Activated CD4-positive, alpha-beta T cell treated with anti-CD3 and anti-CD28 coated beads for 1 hour (primary cell): ENCODE measurements around the gene ACP4.
"Not testable (repeated sequence)": the region's sequence is repeated elsewhere in the genome, so short reads cannot be mapped to it uniquely, and the experiment has no call there.

Experiments
- DNase-seq: peaks from one replicate; pipeline ENCODE4 v3.0.0-alpha.2; 2020

ACP4 gene

GRCh38 chr19:50790396-50790795 is at the start of gene ACP4:
Gene ACP4, plus strand, starts transcription at chr19:50790415. Its CDS starts 0 bp downstream, at chr19:50790415.
- DNase-seq: no peak

- no peak for DNase-seq
These were observed 48.9 kb upstream of the ACP4 start for GRCh38 chr19:50741179-50741933.

GRCh38 chr19:50743537-50743936 is 46.7 kb upstream of the ACP4 start:
- no peak for DNase-seq

GRCh38 chr19:50745221-50745620 is 45.0 kb upstream of the ACP4 start:
- no peak for DNase-seq

GRCh38 chr19:50747141-50747540 is 43.1 kb upstream of the ACP4 start:
- not testable (repeated sequence) for DNase-seq

- no peak for DNase-seq
These were observed 40.7 kb upstream of the ACP4 start for GRCh38 chr19:50749490-50749889.

- no peak for DNase-seq
These were observed 40.2 kb upstream of the ACP4 start for GRCh38 chr19:50750010-50750409.

GRCh38 chr19:50753879-50754278 is 36.3 kb upstream of the ACP4 start:
- DNase-seq: no peak

- not testable (repeated sequence) for DNase-seq
These were observed 34.0 kb upstream of the ACP4 start for GRCh38 chr19:50756244-50756643.

- not testable (repeated sequence) for DNase-seq
These were observed 32.6 kb upstream of the ACP4 start for GRCh38 chr19:50757624-50758023.

- not testable (repeated sequence) for DNase-seq
These were observed 31.1 kb upstream of the ACP4 start for GRCh38 chr19:50759076-50759475.

- no peak for DNase-seq
These were observed 30.3 kb upstream of the ACP4 start for GRCh38 chr19:50759886-50760285.

GRCh38 chr19:50761501-50761900 is 28.7 kb upstream of the ACP4 start:
- DNase-seq: not testable (repeated sequence)

- not testable (repeated sequence) for DNase-seq
These were observed 26.7 kb upstream of the ACP4 start for GRCh38 chr19:50763521-50763920.

- no peak for DNase-seq
These were observed 25.8 kb upstream of the ACP4 start for GRCh38 chr19:50764409-50764808.

- DNase-seq: not testable (repeated sequence)
These were observed 23.5 kb upstream of the ACP4 start for GRCh38 chr19:50766746-50767145.

GRCh38 chr19:50767263-50767662 is 23.0 kb upstream of the ACP4 start:
- DNase-seq: not testable (repeated sequence)

- DNase-seq: no peak
These were observed 21.9 kb upstream of the ACP4 start for GRCh38 chr19:50768277-50768676.

GRCh38 chr19:50770164-50770563 is 20.1 kb upstream of the ACP4 start, which contains the start of gene GPR32:
Gene GPR32, plus strand, starts transcription at chr19:50770464. Its CDS starts 137 bp downstream, at chr19:50770601.
- not testable (repeated sequence) for DNase-seq

- no peak for DNase-seq
These were observed 19.3 kb upstream of the ACP4 start for GRCh38 chr19:50770888-50771287.

GRCh38 chr19:50772476-50772875 is 17.7 kb upstream of the ACP4 start:
- no peak for DNase-seq

GRCh38 chr19:50772912-50773311 is 17.3 kb upstream of the ACP4 start:
- not testable (repeated sequence) for DNase-seq

- DNase-seq: not testable (repeated sequence)
These were observed 16.8 kb upstream of the ACP4 start for GRCh38 chr19:50773454-50773853.

GRCh38 chr19:50776131-50776530 is 14.1 kb upstream of the ACP4 start:
- DNase-seq: no peak

GRCh38 chr19:50777261-50777660 is 13.0 kb upstream of the ACP4 start:
- DNase-seq: no peak
